Measurements from ENCODE around the gene SMOC1.

- no peak for TF ChIP-seq EZH2 (IDR thresholded peaks at IDR 0.05; ENCODE audit: low read depth)
- TF ChIP-seq CTCF (conservative IDR thresholded peaks at IDR 0.05): no peak
These were observed 143.7 kb downstream of the SMOC1 start for GRCh38 chr14:70022771-70023445.
